Measurements from ENCODE around the gene MGAM2. TPM values are rescaled to one million over a fixed set of nuclear protein-coding genes. Genes with fewer than 3 reads are reported as not detected.

Gene MGAM2
- polyA plus RNA-seq, 1 donor = 0.91 TPM

DNA sequence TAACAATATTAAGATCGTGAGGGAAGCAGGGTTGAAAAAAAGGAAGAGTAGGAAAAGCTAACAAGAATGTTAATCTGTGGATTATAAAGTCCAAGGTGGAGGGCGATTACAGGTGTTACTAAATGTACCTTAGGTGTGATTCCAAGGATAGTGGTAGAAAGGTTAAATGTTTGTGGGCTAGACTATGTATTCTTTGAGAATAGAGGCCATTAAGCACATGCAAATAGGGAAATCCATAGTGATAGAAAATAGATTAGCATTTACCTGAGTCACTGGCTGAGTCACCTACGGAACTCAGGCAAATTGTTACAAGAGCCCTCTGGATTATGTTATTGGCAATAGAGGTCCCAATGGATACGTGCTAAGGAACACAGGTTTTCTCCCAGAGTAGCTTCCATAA lies 9.0 kb downstream of the MGAM2 start:
- no peak for DNase-seq

DNA sequence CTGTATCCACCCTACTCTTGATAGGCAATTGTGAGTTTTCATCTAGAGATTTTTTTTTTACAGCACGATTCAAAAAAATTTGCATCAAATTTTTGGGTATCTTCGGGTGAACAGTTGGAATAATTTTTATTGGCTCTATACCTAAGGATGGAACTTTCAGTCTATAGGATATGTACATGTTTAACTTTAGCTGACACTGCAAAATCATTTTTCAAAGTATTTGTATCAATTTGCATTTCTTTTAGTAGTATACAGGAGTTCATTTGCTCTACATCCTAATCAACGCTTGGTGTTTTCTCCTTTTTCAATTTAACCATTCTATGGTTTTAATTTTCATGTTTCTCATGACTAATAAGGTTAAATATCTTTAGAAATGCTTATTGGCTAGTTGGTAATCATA lies 11.7 kb downstream of the MGAM2 start:
- no peak for DNase-seq

DNA sequence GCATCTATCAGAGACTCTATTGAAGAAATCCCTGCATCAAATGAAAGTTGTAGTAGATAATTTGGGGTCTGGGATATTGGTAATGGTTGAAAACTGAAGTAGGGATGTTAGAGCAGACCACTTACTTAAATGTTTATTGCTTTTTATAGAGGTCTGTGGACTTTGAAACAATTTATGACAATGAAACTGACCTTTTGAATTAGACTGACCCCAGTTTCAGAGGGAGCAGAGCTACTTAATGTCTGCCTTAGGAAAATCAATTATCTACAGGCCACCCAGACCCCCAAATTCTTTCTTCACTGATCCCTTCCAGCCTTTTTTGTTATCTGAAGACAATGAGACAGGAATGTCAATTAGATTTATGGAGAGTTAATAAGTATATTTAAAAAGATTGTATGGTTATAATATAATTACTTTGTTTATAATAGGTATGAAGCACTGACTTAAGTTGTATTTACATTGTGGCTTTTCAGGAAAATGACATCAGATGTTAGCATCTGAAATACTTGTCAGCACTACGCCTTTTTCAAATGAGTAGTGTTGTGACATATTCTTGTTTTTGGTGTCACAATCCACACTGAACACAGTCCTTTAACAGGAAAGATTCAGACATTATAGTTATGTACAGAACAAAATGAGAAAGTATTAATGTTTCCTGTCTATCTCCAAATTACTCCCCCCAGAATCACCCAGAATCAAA lies 13.9 kb downstream of the MGAM2 start:
- no peak for DNase-seq

DNA sequence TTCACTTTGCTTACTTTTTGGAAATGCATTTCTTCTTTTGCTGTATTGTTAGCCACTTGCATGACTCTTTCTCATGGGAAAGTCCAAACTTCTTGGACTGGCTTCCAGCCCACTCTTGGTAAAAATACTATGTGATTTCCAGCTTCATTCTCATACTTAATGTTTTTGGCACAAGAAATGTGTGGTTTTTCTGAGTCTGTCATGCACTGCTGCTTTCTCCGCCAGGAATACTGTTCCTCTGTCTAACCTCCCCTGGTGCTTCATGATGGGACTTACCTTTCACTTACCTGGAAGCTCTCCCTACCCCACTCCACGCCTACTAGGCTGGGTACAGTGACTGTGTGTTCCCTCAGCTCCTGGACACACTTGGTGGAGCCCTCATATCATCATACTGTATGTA lies 18.7 kb downstream of the MGAM2 start:
- DNase-seq = no peak

DNA sequence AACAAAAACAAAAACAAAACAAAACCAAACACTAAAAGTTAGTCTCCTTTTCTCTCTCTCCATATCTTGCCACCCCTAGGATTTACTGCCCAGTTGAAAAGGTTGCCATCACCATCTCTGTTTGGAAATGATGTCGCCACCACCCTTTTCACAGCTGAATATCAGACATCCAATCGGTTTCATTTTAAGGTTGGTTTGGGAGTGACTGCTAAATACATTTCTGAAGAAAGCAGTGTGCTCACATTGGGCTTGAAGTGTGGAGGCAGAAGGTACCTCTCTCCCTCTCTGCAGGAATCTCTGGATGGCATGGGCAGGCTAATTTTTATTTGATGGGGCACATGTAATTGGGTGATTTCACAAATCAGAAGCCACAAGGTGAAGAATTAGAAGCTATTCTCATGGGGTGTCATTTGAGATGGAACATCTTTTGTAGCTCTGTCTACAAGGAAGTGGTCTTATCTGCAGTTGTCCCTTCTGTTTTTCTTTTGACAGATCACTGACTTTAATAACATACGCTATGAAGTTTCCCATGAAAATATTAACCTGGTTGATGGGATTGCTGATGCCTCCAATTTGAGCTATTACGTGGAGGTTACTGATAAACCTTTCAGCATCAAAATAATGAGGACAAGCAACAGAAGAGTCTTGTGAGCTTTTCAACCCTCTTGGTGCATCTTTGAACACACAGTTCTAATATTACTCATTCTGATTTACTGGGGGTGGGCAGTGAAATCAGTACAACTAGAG lies 20.1 kb downstream of the MGAM2 start:
- no peak for DNase-seq

DNA sequence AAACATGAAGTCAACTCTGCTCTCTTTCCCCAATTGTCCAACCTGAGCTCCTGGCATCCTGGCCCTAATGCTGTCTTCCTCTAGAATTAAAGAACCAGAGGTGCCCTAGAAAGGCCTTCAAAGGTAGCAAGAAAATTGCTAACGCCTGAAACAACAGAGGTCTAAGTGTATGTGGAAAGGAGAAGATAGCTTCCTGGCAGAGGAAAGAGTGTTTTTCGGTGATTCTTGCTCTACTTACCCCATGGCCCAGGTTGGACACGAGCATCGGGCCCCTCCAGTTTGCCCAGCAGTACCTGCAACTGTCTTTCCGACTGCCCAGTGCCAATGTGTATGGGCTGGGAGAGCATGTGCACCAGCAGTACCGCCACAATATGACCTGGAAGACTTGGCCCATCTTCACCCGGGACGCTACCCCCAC lies 22.2 kb downstream of the MGAM2 start:
- no peak for DNase-seq

DNA sequence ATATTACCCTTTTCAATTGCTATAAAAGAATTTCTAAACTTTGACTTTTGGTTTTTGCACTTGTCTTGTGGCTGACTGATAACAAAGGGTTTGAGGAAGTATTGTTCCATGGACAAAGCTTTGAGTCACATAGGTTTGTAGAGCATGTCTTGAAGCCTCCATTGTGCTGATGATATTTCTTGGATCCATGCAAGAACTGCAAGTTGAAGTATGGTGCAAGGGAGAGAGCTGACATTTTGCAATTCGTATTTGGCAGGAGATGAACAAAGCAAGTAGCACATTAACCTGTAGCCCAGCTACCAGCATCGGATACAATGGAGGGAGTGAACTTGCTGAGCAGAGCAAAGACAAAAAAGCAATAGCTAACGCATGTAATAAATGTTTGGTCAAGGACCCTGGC lies 23.4 kb downstream of the MGAM2 start:
- no peak for DNase-seq

DNA sequence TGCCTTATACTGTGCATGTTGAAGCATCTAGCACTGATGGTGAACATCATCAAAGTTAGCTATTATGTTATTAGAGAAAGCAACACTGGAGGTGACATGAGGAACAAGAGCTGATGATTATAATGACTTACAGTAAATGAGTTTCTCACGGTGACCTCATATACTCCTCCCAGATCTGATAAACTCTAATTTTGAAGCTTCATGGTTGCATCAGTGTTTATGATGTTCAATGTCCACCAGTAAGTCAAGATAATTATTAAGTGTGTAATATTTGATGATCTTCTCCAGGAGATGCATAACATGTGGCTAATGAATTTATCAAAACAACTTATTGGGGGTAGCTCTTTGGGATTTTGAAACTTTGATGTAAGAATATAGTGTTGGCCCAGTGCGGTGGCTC lies 27.5 kb downstream of the MGAM2 start:
- no peak for DNase-seq

DNA sequence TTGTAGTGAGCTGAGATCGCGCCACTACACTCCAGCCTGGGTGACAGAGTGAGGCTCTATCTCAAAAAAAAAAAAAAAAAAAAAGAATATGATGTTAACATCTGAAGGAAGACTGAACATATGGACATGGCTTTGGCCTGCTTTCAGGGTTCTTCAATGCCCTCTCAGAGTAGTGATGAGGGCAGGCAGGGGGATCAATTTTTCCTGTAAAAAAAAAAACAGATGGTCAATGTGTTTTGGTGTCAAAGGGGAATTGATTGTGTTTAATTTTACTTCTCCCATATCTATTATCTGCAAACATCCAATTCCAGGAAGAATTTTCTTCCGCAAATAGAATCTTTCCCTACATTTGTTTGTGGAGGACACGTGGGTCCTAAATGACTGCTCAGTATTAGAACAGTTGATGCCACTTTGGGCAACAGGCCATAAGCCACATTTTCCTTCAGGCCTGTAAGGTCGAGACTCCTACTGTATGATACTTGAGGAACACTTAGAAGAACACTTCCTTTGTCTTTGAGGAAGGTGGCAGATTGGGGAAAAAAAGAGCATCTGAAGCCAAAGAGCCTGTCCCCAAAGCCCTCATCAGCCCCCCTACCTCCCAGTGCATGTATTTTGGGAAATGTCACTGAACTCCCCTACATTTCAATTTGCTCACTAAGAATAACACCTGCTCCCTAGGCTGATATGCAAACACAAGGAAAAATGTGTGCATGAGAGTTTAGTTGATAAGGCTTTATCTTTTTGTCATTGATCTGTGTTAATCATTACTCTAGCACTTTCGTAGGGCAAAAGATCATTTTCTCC lies 28.3 kb downstream of the MGAM2 start:
- DNase-seq = no peak

DNA sequence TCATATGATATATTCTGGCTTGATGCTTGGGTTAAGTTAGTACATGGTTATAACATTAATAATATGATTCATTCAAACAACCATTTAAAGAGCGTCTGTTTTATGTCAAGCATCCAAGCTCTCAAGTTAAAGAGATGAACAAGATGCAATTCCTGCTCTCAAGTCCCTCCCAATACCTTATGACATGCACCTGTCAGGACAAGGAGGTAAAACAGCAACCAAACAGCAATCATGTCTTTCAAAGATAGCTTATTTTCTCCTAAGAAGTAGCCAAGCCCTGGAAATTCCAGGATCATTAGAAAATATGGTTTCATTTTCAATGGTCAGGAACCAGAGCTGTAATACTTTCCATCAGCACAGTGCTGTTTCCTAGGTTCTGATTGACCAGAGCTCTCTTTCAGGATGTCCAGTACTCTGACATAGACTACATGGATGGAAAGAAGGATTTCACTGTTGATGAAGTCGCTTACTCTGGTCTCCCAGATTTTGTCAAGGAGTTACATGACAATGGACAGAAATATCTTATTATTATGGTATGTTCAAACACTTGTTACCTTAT lies 29.0 kb downstream of the MGAM2 start:
- no peak for DNase-seq

DNA sequence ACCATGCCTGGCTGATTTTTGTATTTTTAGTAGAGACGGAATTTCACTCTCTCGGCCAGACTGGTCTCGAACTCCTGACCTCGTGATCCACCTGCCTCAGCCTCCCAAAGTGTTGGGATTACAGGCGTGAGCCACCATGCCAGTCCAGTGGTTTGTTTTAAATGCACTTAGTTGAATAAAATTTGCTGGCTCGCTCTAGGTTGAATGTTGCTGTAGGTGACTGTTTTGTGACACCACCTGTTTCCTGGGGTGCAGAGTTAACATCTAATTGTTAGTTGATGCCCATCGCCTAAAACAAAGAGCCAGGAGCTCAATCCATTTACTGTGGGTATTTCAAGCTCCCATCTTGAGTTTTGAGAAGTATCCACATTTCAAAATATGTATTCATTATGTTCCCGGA lies 31.2 kb downstream of the MGAM2 start:
- no peak for DNase-seq

DNA sequence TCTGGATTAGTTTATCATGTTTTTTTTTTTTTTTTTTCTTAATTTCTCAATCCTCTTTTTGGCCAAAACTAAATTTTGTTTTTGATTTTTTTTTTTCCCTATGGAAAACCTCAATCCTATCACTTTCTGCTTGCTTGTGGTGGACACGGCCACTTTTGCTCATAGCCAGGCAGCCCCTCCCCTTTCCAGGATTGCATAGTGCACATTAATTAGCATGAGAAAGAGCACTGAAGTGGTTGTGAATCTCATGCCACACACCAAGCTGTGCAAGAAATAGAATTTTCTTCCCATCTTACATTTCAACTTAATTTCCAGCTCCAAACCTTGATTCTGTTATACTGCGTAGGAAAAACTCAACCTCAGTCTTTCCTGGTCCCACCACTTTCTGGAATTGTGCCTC lies 34.6 kb downstream of the MGAM2 start:
- no peak for DNase-seq

DNA sequence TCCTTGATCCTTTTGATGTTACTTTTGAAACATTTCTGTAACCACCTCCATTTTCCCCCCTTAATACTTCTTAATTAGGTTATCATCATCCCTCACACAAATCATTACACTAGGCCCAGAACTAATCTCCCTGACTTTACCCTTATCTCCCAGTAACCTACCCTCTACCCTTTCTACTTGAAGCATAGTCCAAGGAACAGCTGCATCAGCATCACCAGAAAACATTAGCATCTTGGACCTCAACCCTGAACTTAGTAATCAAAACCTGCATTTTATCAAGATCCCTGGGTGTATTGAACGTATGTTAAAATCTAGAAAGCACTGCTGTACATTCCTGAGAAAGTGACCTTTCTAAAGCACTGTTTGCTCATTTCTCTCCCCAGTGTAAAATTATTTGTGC lies 38.8 kb downstream of the MGAM2 start:
- DNase-seq = no peak

DNA sequence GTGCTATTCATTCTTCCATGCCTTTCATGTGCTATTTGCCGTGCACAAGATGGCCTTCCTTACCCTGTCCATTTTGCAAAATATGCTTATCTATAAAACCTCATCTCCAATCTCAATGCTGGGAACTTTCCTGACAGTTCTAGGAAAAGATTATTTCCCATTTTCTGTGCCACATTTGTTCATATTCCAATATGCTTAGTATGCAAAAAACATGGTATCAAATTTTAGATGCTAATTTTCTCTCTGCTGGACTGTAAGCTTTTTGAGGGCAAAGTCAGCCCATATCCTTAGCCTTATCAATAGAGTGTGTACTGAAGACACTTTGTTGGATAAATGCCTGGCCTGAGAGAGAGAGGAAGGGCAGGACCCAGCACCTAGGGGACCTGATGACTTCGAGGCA lies 39.4 kb downstream of the MGAM2 start:
- no peak for DNase-seq

DNA sequence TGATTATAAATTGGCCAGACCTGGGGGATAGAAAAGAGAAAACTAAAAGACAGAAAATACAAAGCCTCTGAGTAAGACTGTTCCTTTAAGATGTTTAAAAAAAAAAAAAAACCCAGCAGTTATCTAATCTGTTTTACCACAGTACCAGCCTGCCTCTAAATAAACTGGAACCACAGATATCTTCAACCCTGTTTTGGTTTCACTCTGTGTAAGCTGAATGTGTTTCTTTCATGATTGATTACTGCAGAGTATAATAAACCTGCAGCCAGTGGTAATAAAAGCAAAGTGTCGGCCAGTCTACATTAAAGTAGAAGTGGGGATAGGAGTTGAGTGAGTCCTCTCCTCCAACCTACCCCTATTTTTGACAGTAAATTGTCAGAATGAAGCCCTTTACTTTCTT lies 40.6 kb downstream of the MGAM2 start:
- DNase-seq = no peak

DNA sequence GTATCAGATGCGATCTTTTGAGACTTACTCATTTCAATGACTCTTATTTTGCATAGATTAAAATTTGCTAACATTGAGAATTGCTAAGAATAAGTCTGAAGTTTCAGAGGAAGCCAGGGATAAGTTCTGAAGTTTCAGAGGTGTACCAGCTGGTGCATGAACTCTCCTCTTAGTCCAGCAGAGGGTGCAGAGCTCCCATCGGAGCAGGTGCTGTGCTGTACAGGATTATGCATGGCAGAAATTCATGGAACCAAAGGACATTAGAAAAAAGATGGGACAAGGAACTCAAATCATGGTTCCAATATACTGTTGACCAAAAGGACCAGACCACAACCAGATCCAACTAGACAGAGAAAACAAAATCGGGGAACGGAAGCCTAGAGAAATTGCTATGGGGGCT lies 41.9 kb downstream of the MGAM2 start:
- no peak for DNase-seq

DNA sequence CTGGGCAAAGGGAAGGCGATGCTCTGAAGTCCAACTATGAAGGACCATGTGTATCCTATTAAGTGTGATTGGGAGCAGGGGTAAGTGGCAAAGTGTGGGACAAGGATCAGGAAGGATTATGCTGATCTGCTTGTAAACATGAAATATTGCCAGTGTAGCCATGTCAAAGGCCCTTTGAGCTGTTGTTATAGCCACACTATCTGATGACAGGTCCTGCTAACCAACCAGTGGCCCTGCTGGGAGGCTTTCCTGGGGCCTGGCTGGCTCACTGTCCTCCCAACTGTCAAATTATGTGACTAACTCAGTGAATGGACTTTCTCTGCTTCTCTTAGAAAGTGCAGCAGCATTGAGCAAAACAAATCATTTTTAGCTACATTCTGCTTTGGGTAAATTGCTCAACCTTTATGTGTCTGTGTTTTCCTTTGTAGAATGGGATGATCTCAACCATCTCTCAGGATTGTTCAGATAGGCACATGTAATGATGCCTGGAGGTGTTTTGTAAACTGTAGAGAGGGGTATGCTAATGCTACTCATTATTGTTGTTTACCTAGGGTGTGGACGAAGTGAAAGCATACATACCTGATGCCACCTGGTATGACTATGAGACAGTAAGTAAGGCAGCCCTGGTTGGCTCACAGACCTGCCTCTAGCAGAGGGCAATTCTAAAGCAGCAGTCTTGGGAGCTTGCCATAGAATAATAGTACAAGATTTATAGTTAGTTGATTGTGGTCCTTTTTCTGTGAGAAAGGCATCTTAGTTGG lies 47.4 kb downstream of the MGAM2 start:
- no peak for DNase-seq

DNA sequence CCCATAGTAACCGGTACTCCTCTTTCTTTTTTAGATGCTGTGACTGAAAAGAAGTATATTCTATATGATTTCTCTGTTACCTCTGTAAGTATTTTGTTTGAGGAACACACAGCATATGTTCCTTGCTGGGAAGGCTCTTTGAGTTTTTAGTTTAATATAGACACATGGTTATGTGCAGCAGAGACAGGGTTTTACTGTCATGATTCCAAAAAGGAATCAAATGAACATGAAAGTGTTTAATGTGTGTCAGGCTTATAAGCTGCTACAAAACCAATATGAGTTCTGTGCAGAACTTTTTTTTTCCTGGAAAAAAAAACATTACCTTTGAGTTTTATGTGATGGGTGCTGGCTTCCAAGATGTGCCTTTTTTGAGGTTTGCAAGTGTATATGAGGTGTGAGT lies 50.4 kb downstream of the MGAM2 start:
- DNase-seq = no peak

DNA sequence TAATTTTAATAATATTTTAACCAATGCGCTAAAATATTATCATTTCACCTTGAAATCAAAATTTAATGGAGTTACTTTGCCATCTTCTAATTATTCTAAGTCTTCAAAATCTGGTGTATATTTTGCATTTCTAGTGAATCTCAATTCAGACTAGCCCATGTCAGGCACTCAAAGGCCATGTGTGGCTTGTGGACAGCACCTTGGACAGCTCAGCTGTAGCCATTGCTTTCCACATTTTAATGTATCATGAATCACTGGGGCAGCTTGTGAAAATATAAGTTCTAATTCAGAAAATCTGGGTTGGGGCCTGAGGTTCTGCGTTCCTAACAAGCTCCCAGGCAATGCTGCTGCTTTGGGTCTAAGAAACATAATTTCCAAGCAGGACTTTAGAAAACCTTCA lies 57.2 kb downstream of the MGAM2 start:
- DNase-seq = peak; percentile 13

DNA sequence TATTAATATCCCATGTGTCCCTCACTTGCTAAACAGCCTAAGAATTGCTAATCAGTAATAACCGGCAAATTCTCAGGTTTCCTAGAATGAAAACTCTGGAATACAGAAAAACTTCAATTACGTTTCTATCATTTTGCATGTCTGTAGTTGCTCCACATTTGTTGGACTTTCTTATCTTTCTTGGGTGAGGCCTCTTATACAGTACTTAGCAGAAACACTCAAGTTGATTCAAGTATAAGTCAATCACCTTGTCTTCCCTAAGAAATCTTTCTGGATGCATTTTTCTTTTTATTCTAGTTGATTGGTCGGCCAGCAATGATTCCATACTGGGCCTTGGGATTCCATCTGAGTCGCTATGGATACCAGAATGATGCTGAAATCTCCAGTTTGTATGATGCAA lies 61.4 kb downstream of the MGAM2 start:
- no peak for DNase-seq

DNA sequence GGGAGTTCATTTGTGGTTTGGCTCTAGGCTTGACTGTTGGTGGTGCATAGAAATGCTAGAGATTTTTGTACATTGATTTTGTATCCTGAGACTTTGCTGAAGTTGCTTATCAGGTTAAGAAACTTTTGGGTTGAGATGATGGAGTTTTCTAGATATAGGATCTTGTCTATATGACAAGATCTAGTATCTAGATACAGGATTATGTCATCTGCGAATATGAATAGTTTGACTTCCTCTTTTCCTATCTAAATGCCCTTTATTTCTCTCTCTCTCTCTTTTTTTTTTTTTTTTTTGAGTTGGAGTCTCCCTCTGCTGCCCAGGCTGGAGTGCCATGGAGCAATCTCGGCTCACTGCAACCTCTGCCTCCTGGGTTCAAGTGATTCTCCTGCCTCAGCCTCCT lies 62.9 kb downstream of the MGAM2 start:
- no peak for DNase-seq

DNA sequence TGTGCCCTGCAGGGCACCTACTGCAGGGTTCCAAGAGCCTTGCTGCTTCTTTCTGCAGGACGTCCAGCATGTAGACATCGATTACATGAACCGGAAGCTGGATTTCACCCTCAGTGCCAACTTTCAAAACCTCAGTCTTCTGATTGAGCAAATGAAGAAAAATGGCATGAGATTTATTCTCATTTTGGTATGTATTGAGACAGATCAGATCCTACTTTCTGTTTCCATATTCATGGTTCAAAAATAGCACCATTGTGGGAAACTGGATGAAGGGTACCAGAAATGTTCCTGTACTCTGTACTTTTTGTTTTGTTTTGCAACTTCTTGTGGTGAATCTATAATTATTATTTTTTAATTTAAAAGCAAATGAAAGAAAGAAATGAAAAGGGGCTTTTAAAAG lies 64.1 kb downstream of the MGAM2 start:
- DNase-seq = no peak

Measured in left kidney (tissue), 2 donors.